ENCODE measurements around the gene FANCB. TPM values are rescaled to one million over a fixed set of nuclear protein-coding genes. Genes with fewer than 3 reads are reported as not detected.

FANCB gene
- total RNA-seq, 1 experiment from 2014 or later: 12.1 TPM

GRCh38 chrX:14802943-14803710, 69.7 kb downstream of the FANCB start:
- Histone ChIP-seq H4K5ac (ENCODE audit: insufficient read length, low read depth, low read length) (no peak overlapping the region), H3K27me3 (ENCODE audit: insufficient read depth, low read length) (no peaks in the 10 kb centered on the region), H3K4me2 (ENCODE audit: insufficient read depth, insufficient read length, low read length) (no peak overlapping the region), H3K4me1 (ENCODE audit: insufficient read depth, low read length) (no peaks in the 10 kb centered on the region), H4K8ac (replicated peaks; ENCODE audit: insufficient read length, low read depth, low read length) (no peak overlapping the region), H2BK12ac (ENCODE audit: insufficient read length, low read depth, low read length) (no peak overlapping the region), H3K27ac (ENCODE audit: insufficient read length, low read depth, low read length) (no peak overlapping the region), H2AFZ (ENCODE audit: low read length) (no peak overlapping the region), H4K20me1 (ENCODE audit: control insufficient read depth, insufficient read depth, insufficient read length) (no peaks in the 10 kb centered on the region), H2BK20ac (ENCODE audit: low read depth, low read length, poor library complexity, severe bottlenecking) (no peak overlapping the region), H3K4ac (ENCODE audit: low read depth, low read length) (no peak overlapping the region), H3K79me1 (ENCODE audit: insufficient read depth, low read depth, low read length, poor library complexity, severe bottlenecking) (no peaks in the 10 kb centered on the region), H3K9me3 (ENCODE audit: control insufficient read depth, low read depth, low read length) (no peaks in the 10 kb centered on the region), H2BK5ac (ENCODE audit: insufficient read length, low read length) (no peak overlapping the region), H2BK15ac (ENCODE audit: low read depth, low read length) (no peak overlapping the region), H4K91ac (ENCODE audit: insufficient read length, low read depth, low read length) (no peak overlapping the region), H3K23me2 (ENCODE audit: insufficient read length, low read depth, low read length, poor library complexity, severe bottlenecking) (no peaks in the 10 kb centered on the region), H3K9ac (ENCODE audit: extremely low read depth, insufficient read length, low read length) (no peak overlapping the region), H3K56ac (ENCODE audit: insufficient read length, low read depth, low read length) (no peak overlapping the region), H3K23ac (ENCODE audit: insufficient read length, low read depth, low read length) (no peak overlapping the region), H2BK120ac (ENCODE audit: low read depth, low read length, poor library complexity, severe bottlenecking) (no peak overlapping the region), H2AK5ac (ENCODE audit: insufficient read length, low read length) (no peak overlapping the region), H3K79me2 (ENCODE audit: insufficient read depth, low read length) (no peaks in the 10 kb centered on the region), H3K18ac (ENCODE audit: insufficient read length, low read depth, low read length) (no peak overlapping the region), H3K14ac (ENCODE audit: insufficient read depth, low read length) (no peak overlapping the region), H3T11ph (ENCODE audit: low read length) (no peak overlapping the region)
- TF ChIP-seq CTCF (conservative IDR thresholded peaks at IDR 0.05): no peak
- Mint-ChIP-seq H3K4me3 (no peak overlapping the region), H3K27ac (no peak overlapping the region), H3K4me1 (no peaks in the 10 kb centered on the region), H3K27me3 (ENCODE audit: low read depth) (no peaks in the 10 kb centered on the region), H3K9me3 (peaks cover 72 to 74% of the 10 kb centered on the region in 2 experiments), H3K36me3 (ENCODE audit: insufficient read depth in 1 of 3, low read depth in 3 of 3) (peaks cover 10 to 22% (median 16%) of the 10 kb centered on the region in 3 experiments; a peak in 5 of 7 replicates)
- WGBS (ENCODE audit: extremely low coverage, insufficient read length, low lambda C conversion rate): no CpG with 5 or more reads among the region's 1 CpG
- DNase-seq: no peak

Data from H9 (cell line).